SJCRH30 (cell line): Measurements from ENCODE around the gene OST4. TPM values are rescaled to one million over a fixed set of nuclear protein-coding genes. Genes with fewer than 3 reads are reported as not detected.
"Not testable (repeated sequence)": the region's sequence is repeated elsewhere in the genome, so short reads cannot be mapped to it uniquely, and the experiment has no call there.

ENCODE experiments used
- DNase-seq, 2 experiments: peaks; one replicate each; pipeline ENCODE4 v3.0.0-alpha.2; 2015 to 2020
- H3K27ac ChIP-seq: fragments of 250-450 bp; sonication (Bioruptor Pico); 2 replicates; pipeline ENCODE4 v1.5.1; 2020; ENCODE audit warnings: mild to moderate bottlenecking, moderate library complexity
- H3K27me3 ChIP-seq: fragments of 250-450 bp; sonication (Bioruptor Pico); 2 replicates; pipeline ENCODE4 v1.5.1; 2020; ENCODE audit warnings: mild to moderate bottlenecking, moderate library complexity
- H3K36me3 ChIP-seq: fragments of 250-450 bp; sonication (Bioruptor Pico); 2 replicates; pipeline ENCODE4 v1.5.1; 2020; ENCODE audit warnings: mild to moderate bottlenecking, moderate library complexity
- H3K4me1 ChIP-seq: fragments of 250-450 bp; sonication (Bioruptor Pico); 2 replicates; pipeline ENCODE4 v1.5.1; 2020; ENCODE audit warnings: mild to moderate bottlenecking, moderate library complexity
- H3K4me3 ChIP-seq: fragments of 250-450 bp; sonication (Bioruptor Pico); 2 replicates; pipeline ENCODE4 v1.5.1; 2020; ENCODE audit warnings: mild to moderate bottlenecking, moderate library complexity
- H3K9me3 ChIP-seq: fragments of 250-450 bp; sonication (Bioruptor Pico); replicated peaks from 2 replicates; pipeline ENCODE4 v1.5.1; 2020; ENCODE audit warnings: mild to moderate bottlenecking, moderate library complexity
- total RNA-seq: library from RNA; depleted of rRNA; stranded (reverse); fragments of >200 nt; shearing (Covaris generic); gene quantifications from 2 replicates; pipeline ENCODE4 v1.2.3, GENCODE V29; 2014

OST4 gene
- total RNA-seq, 1 experiment from 2014 or later: 349 TPM

DNA sequence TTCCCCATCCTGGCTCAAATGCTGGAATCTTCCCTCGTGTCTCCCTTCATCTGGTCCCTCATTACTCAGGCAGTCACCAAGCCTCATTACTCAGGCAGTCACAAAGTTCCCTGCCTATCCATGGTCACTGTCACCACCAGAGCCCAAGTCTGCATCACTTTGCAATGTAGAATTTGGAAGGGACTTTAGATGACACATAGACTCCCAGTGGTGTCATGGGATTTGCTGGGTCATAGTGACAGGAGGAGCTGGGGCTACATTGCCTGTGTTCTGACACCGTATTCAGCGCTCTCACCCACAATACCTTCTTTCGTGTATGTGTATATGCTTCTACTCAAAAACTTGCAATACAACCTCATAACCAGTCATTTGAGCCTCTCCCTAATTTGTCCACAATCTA is 4.9 kb upstream of the OST4 start:
- Histone ChIP-seq H3K4me3 (no peak overlapping the region), H3K27ac (no peak overlapping the region), H3K9me3 (no peaks in the 10 kb centered on the region), H3K4me1 (peaks cover 47% of the 10 kb centered on the region), H3K36me3 (no peaks in the 10 kb centered on the region), H3K27me3 (no peaks in the 10 kb centered on the region)
- DNase-seq: no peak

DNA sequence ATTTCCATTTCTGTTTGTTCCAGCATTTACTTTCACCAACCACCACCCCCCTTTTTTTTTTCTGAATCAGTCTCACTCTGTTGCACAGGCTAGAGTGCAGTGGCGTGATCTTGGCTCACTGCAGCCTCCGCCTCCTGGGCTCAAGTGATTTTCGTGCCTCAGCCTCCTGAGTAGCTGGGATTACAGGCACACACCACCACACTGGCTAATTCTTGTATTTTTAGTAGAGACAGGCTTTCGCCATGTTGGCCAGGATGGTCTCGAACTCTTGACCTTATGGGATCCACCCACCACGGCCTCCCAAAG is 4.1 kb upstream of the OST4 start:
- not testable (repeated sequence) for DNase-seq, H3K27me3 ChIP-seq, H3K36me3 ChIP-seq, H3K9me3 ChIP-seq
- Histone ChIP-seq H3K27ac (peak overlapping the region; percentile 7; the same call in 1 of the 2 replicates), H3K4me3 (peak overlapping the region; percentile 10; the same call in 1 of the 2 replicates), H3K4me1 (peaks cover 42% of the 10 kb centered on the region)

DNA sequence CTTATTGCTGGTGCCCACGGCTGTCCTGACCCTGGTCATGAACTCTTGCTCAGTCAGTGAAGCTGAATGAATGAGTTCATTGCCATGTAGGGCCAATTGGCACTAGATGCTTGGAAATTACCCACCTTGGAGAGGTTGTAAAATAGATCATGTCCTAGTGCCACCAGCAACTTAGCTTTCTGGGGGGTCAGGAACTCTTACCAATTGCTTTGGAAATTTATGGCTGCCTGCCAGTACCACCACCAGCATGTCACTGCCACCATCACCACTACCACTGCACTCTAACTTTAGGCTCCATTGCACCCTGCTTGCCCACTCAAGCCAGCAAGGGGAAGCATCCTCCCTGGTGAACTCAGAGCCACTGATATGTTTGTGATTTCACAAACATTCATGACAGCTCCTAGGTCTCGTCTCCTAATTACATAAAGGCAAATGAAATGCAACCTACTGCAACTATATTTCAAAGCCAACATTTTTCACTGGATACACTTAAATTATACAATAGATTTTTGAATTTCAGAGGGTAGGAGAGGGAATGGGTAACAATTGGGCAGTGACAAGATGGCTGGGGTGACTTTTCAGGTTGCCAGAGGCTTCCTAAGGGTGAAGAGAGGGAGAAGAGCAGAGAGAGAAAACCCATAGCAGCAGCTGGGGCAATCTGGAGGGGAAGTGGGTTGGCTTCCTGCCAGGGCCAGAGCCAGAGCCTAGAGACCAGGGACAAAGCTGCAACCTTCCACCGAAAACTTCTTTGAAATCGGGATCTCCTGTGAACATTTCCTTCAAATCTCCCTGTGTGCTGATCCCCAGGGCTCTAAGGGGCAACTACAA is 3.5 kb upstream of the OST4 start:
- Histone ChIP-seq H3K4me3 (peak overlapping the region; percentile 10; the same call in 1 of the 2 replicates), H3K4me1 (peaks cover 37% of the 10 kb centered on the region), H3K27me3 (no peaks in the 10 kb centered on the region), H3K9me3 (no peaks in the 10 kb centered on the region), H3K36me3 (no peaks in the 10 kb centered on the region), H3K27ac (peak overlapping the region; percentile 7; the same call in 1 of the 2 replicates)
- DNase-seq: peak; percentile 87 to 95

DNA sequence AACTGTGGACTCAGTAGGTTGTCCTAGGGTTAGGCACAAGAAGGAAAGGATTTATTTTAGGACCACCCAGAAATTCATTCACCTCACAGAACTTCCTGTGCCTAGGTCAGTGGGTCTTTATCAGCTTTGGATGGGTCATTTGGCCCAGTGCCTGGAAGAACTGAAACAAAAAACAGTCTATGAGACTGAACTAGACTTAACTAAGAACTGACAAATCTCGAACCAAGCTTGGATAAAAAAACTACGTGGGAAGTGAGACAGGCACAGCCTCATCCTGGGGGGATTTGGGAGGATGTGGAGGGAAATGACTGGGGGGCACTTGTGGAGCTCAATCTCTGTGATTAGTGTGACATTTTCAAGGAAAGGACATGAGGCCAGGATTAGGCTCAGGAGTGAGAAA is 2.3 kb upstream of the OST4 start:
- Histone ChIP-seq H3K36me3 (peaks cover 6% of the 10 kb centered on the region), H3K9me3 (no peaks in the 10 kb centered on the region), H3K27me3 (no peaks in the 10 kb centered on the region), H3K4me1 (peaks cover 32% of the 10 kb centered on the region), H3K4me3 (no peak overlapping the region), H3K27ac (no peak overlapping the region)
- no peak for DNase-seq

DNA sequence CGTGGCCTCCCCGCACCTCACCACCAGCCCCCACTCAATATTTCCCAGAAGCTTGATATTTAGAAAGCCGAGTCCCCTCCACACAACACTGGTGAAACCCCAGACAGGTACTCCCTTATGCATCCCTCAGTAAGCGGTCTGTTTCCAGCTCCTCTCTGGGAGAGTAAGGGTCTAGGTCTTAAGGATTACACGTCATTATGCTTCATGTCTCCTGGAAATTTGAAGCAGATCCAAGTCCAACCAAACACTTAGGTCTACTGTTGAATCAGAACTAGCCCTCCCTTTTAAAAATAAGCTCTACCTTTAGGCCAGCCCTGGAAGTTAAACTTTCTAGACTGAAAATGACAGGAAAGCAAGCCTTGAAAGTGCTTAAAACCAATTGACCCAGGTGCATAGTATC is 1.5 kb upstream of the OST4 start:
- H3K36me3 ChIP-seq: peaks cover 11% of the 10 kb centered on the region
- no peaks in the 10 kb centered on the region for H3K9me3 ChIP-seq
- no peak for DNase-seq
- H3K4me3 ChIP-seq: peak overlapping the region; percentile 92; the same call in 1 of the 2 replicates
- no peak overlapping the region for H3K27ac ChIP-seq
- H3K27me3 ChIP-seq: no peaks in the 10 kb centered on the region
- peaks cover 31% of the 10 kb centered on the region for H3K4me1 ChIP-seq

DNA sequence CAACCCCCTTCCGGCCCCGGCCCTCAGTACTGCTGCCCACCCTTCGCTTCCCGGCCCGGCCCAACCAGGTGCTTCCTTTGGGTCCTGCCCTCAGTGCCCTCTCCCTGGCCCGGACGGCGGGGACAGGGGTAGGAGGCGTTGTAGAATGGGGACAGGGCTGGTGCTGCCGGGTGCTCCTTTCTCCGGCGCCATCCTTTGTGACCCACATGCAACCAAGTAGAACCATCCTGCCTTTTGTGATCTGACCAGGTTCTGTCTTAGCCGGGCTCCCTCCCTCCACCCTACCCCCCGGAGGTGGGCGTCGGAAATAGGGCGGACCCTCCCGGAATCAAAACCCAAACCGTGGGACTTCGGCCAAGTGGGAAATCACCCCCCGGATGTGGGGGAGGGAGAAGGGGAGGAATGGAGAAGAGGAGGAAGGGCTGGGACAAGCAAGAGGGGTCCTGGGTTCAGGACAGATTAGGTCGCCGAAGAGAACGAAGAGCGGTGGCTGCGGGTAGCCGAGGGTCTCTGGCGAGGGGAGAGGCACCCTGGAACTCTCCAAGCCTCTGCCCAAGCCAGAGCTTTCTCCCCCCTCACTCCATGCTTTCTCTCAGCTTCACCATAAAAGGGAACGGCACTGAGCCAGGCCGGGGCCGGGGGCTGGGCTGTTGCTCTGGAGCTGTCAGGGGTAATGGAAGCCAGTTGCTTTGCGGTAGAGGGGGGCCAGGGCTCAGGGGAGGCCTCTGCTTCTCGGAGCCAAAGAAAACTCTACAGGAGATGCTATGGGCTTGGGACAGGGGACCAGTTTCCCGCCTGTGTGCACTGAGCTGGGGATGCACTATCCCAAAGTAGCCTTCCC is 756 bp upstream of the OST4 start:
- H3K36me3 ChIP-seq: peaks cover 16% of the 10 kb centered on the region
- H3K9me3 ChIP-seq: no peaks in the 10 kb centered on the region
- H3K4me3 ChIP-seq: peak overlapping the region; percentile 92
- peak; percentile 61 to 73 for DNase-seq
- peaks cover 27% of the 10 kb centered on the region for H3K4me1 ChIP-seq
- H3K27me3 ChIP-seq: no peaks in the 10 kb centered on the region
- peak overlapping the region; percentile 44 for H3K27ac ChIP-seq

DNA sequence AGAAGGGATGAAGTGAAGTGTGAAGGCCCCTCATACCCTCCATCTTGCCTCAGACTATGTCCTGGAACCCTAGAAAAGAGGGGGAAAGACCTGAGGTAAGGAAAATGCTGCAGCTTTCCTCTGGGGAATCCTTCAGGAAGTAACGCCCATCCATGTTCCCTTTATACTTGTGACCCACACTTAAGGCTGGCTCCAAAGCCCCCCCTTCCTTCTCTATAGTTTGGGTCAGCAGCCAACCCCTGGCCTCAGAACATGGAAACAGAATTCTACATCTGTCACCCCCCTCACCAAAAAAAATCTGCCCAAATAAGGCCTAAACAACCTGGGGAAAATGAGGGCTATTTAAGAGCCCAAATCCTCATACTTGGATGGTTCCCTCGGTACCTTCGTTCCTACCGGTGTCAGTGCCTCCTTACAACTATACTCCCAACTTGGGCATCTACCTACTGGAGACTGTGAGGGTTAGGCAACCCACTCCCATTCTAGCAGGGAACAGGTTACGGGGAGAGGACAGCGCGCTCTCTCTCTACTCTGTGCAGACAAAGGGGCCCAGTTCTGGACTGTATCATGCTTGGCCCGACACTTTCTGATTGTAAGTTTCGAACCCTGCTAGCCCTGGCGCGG is 689 bp downstream of the OST4 start:
- Histone ChIP-seq H3K27me3 (no peaks in the 10 kb centered on the region), H3K4me1 (peaks cover 16% of the 10 kb centered on the region), H3K36me3 (peaks cover 21% of the 10 kb centered on the region), H3K27ac (peak overlapping the region; percentile 43; the same call in 1 of the 2 replicates), H3K4me3 (peak overlapping the region; percentile 92), H3K9me3 (no peaks in the 10 kb centered on the region)
- no peak for DNase-seq

DNA sequence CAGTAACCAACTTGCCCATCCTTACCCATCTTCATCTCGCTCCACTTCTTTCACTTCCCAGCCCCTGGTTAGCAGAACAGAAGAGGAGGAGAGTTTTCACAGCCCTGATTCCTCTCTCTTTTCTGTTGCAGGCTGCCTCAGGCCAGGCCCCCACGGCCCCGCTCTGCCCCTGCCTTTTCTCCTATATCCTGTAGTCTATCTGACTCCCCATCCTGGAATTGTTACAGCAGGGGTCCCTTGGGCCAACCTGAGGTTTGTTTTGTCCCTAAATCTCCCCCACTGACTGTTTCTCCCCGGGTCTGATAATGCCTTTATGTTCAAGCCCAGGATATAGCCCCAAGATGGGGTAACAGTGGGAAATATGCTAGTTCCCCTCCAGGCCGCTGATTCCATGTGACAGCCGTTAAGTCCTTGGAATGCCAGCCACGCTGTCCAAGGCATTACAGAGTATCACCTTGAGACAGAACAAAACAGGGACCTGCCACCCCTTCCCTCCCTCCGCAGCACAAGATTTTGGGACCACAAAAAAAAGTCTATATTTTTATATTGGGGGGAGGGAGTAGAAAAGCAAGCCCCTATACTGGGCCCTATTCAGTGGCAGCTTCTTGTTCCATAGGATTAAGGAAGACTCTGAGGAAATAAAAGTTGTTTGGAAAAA is 1.4 kb downstream of the OST4 start:
- H3K4me1 ChIP-seq: peaks cover 10% of the 10 kb centered on the region
- H3K4me3 ChIP-seq: peak overlapping the region; percentile 92; the same call in 1 of the 2 replicates
- H3K9me3 ChIP-seq: no peaks in the 10 kb centered on the region
- H3K27ac ChIP-seq: no peak overlapping the region
- no peak for DNase-seq
- H3K36me3 ChIP-seq: peaks cover 21% of the 10 kb centered on the region
- H3K27me3 ChIP-seq: no peaks in the 10 kb centered on the region

DNA sequence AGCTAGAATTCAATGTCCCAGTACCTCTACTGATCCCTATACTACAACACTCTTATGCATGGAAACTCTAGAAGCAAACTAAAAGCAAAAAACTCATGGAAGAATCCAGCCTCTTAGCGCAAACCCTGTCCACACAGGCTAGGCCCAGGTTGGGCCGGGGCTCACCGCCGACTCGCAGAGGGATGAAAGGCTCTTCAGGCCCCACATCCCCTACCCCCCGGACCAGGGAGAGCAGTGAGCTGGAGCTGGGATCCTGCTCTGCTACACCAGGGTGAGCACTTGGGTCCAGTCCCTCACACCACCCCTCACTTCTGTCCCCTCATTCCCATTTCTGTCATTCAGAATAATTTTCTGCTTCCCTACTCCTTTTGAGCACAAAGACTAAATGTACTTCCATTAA is 2.0 kb downstream of the OST4 start:
- H3K4me1 ChIP-seq: peaks cover 4% of the 10 kb centered on the region; the same call in 1 of the 2 replicates
- peaks cover 21% of the 10 kb centered on the region for H3K36me3 ChIP-seq
- no peaks in the 10 kb centered on the region for H3K9me3 ChIP-seq
- no peaks in the 10 kb centered on the region for H3K27me3 ChIP-seq
- H3K4me3 ChIP-seq: no peak overlapping the region
- no peak overlapping the region for H3K27ac ChIP-seq
- DNase-seq: no peak

DNA sequence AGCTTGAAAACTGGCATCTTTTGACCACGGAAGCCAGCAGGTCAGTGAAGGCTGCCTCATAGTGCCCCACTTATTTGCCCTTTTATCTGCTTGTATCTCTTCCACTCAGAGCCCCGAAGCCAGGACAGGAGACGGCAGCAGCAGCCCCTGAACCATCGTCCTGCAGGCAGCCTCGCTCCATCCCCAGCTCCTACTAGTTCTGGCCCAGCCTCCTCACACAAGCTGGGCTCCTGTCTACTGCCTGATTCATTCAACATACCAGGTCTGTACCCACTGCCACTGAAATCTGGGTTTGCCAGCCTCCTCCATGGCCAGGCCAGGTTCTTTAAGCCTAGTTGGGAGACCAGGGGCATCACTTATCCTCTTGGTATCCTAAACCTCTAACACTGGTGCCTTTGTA is 4.1 kb downstream of the OST4 start:
- Histone ChIP-seq H3K36me3 (peaks cover 21% of the 10 kb centered on the region), H3K9me3 (no peaks in the 10 kb centered on the region), H3K4me1 (no peaks in the 10 kb centered on the region), H3K27me3 (no peaks in the 10 kb centered on the region), H3K4me3 (no peak overlapping the region), H3K27ac (no peak overlapping the region)
- DNase-seq: no peak

DNA sequence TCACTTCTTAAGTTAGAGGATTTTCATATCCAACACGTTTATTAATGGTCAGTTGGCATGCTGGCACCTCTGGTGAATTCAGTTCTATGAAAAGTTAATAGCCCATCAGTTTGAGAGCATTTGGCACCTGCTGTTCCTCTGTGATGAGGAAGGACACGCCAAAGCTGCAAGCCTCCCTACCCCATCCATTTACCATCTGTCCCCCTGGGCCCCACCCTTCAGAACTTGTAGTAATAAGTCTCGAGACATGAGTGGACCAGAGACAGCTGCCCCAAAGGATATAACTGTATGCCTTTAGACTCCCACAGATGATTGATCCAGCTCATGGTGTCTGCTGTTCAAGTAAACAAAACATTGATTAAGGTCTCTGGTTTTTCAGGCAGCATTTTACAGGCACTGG is 6.3 kb downstream of the OST4 start:
- H3K27ac ChIP-seq: no peak overlapping the region
- no peaks in the 10 kb centered on the region for H3K27me3 ChIP-seq
- peaks cover 30% of the 10 kb centered on the region for H3K36me3 ChIP-seq
- H3K4me1 ChIP-seq: no peaks in the 10 kb centered on the region
- no peaks in the 10 kb centered on the region for H3K9me3 ChIP-seq
- H3K4me3 ChIP-seq: no peak overlapping the region
- no peak for DNase-seq

DNA sequence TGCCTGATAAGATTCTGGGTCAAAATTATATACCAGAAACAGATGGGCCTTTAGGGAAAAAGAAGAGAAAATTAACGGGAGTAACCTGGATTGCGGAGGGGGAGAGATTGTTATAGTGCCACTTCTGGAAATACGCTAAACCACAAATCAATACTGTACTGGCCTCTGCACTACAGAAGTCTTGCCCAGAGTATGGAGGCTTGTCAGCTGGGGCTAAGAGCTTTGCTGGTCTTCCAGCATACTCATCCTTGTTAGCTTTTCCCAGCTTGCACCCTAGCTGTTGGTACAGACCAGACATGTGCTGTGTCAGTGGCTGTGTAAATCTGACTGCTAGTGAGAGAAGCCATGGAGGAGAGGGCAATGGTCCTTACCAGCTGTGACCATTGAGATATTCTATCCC is 11.1 kb downstream of the OST4 start:
- H3K27ac ChIP-seq: no peak overlapping the region
- peaks cover 24% of the 10 kb centered on the region for H3K36me3 ChIP-seq
- H3K4me3 ChIP-seq: no peak overlapping the region
- no peak for DNase-seq
- H3K9me3 ChIP-seq: no peaks in the 10 kb centered on the region
- no peaks in the 10 kb centered on the region for H3K4me1 ChIP-seq
- H3K27me3 ChIP-seq: no peaks in the 10 kb centered on the region

DNA sequence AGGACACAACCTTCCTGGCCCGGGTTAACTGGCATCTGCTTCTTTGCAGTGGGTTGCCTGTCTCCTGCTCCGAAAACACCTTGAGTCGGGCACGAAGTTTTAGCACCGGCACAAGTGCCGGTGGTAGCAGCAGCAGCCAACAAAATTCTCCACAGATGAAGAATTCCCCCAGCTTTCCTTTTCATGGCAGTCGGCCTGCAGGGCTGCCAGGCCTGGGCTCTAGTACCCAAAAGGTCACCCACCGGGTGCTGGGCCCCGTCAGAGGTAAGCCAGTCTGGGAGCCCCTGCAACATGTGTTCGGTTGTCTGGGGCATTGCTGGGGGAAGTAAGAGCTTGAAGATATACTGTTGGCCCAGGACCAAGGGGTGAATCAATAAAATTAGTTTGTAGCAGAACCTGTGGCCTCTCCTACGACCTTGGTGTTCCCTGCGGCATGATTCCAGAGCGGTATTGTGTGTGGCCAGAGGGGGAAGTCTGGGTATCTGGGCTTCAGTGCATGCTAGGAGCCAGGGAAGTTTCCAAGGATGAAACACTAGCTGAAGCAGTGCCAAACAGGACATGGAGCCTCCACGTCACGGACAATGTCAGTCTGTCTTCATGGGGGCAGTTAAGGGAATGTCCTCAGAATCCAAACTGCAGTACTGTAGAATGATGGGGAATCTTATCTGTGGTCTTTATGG is 12.2 kb downstream of the OST4 start:
- Histone ChIP-seq H3K27ac (no peak overlapping the region), H3K4me1 (no peaks in the 10 kb centered on the region), H3K9me3 (no peaks in the 10 kb centered on the region), H3K4me3 (no peak overlapping the region), H3K27me3 (no peaks in the 10 kb centered on the region), H3K36me3 (peaks cover 31% of the 10 kb centered on the region)
- no peak for DNase-seq

DNA sequence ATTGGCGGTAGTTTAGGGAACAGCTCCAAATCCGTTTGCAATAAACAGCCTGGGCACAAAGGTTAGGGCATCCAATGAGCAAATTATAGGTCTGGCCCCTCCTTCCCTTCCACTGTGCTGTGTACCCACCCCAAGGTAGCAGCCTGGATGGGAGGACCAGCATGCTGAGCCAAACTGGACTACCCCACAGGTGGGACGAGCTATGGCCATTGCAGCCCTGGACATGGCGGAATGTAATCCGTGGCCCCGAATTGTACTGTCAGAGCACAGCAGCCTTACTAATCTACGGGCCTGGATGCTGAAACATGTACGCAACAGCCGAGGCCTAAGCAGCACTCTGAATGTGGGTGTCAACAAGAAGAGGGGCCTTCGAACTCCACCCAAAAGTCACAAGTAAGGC is 13.2 kb downstream of the OST4 start:
- DNase-seq: no peak
- Histone ChIP-seq H3K9me3 (no peaks in the 10 kb centered on the region), H3K27me3 (no peaks in the 10 kb centered on the region), H3K36me3 (peaks cover 31% of the 10 kb centered on the region), H3K4me3 (no peak overlapping the region), H3K27ac (no peak overlapping the region), H3K4me1 (no peaks in the 10 kb centered on the region)
